K562 (cell line): ENCODE measurements around the gene BRWD1. TPM values are rescaled to one million over a fixed set of nuclear protein-coding genes. Genes with fewer than 3 reads are reported as not detected.
A peak's percentile ranks its signal among the peaks of the same experiment; 100 is the strongest.

ENCODE experiments used
- MYNN ChIP-seq, 2 experiments: sonication (generic); formaldehyde crosslinking in 1 of 2; IDR thresholded peaks; 2 replicates each; pipeline versions ENCODE4 v1.5.0 to v1.6.1; 2016 to 2020; ENCODE audit warnings: antibody characterized with exemption in 1 of 2, missing genetic modification reagents in 1 of 2
- ZNF318 ChIP-seq, 2 experiments: fragments of 450-650 bp; IDR thresholded peaks; 2 replicates each; pipeline ENCODE4 v1.6.1; 2016; ENCODE audit warnings: mild to moderate bottlenecking in 2 of 2, borderline replicate concordance in 1 of 2, low read depth in 1 of 2, moderate library complexity in 1 of 2
- polyA plus RNA-seq, 8 experiments: library from polyadenylated mRNA; depleted of rRNA in 4 of 8; stranded (reverse) in 5 of 8; unstranded in 3 of 8; fragments of >200 nt; fragmentation: Nextera tagmentation in 2 of 8; fragmentation: Illumina TruSeq in 1 of 8; extraction: Ambion mirVana in 2 of 8; extraction: Trizol in 1 of 8; gene quantifications; 2 replicates each; pipeline versions ENCODE4 v1.2.1 to v1.2.3, GENCODE V29; 2011 to 2014; ENCODE audit warnings: inconsistent platforms in 1 of 8, missing spikeins in 1 of 8
- total RNA-seq, 7 experiments: library from RNA; depleted of rRNA in 6 of 7; stranded (reverse); fragments of >200 nt in 6 of 7; fragmentation: Illumina TruSeq in 2 of 7; extraction: Trizol in 2 of 7; gene quantifications; 2 replicates each; pipeline versions ENCODE4 v1.2.1 to v1.2.3, GENCODE V29; 2011 to 2021; ENCODE audit warnings: low replicate concordance in 1 of 7

BRWD1 gene
- total and polyA plus RNA-seq, 9 of the 15 experiments (the other 6 are each of a cell fraction or from before 2014, with no cell fraction given), result 10.1 to 60.2 (median 34.1) TPM

DNA sequence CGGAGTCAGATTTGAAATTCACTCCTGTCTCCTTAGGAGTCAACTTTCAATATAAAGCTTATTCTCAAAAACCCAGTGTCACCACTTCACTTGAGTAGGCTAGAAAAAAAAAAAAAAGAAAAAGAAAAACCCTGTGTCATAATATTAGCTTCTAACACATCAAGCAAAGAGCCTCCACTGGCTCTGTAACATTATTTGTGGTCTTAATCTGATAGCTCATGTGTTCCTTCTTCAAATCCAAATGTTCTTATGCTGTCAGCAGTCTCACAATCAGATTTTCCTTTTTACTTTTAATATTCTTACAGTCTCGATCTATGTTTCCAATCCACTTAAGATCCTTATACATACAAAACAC is 104.1 kb downstream of the BRWD1 start (continued):
- TF ChIP-seq ZNF318 (IDR thresholded peaks at IDR 0.05; ENCODE audit: borderline replicate concordance in 1 of 2, low read depth in 1 of 2) (0 out of 4 replicates have a peak, but pooled peaks of 1 of the 2 experiments have one; percentile 13), MYNN (IDR thresholded peaks at IDR 0.05) (peak; percentile 91), MYNN (CRISPR knock-in tag; IDR thresholded peaks at IDR 0.05) (no peak)
